HG02763 (cell line): ENCODE results near the gene CCDC177.

Experiments used
- ATAC-seq: cut with Tn5 transposase; IDR thresholded peaks from one replicate; pipeline ENCODE4 v1.9.1; 2021; ENCODE audit warnings: mild to moderate bottlenecking, moderate library complexity; ENCODE audit not compliant: unreplicated experiment

The CCDC177 gene

GRCh38 chr14:69574263-69574953 is at the start of gene CCDC177:
TSS of gene CCDC177 (minus strand) at chr14:69574871. CDS start at chr14:69573622, 1,249 bp downstream.
- no peak for ATAC-seq

GRCh38 chr14:69624136-69624535 is 49.5 kb upstream of the CCDC177 start:
- ATAC-seq = no peak

- no peak for ATAC-seq
Observed at GRCh38 chr14:69620981-69621380, 46.3 kb upstream of the CCDC177 start.

GRCh38 chr14:69620211-69620611 is 45.5 kb upstream of the CCDC177 start:
- ATAC-seq = no peak

GRCh38 chr14:69619012-69619411 is 44.3 kb upstream of the CCDC177 start:
- no peak for ATAC-seq

- ATAC-seq = no peak
Observed at GRCh38 chr14:69617796-69618195, 43.1 kb upstream of the CCDC177 start.

GRCh38 chr14:69616408-69616773 is 41.7 kb upstream of the CCDC177 start:
- no peak for ATAC-seq

- peak; percentile 40 for ATAC-seq
Observed at GRCh38 chr14:69615496-69616407, 41.1 kb upstream of the CCDC177 start.

- ATAC-seq = no peak
Observed at GRCh38 chr14:69615121-69615495, 40.4 kb upstream of the CCDC177 start.

- ATAC-seq = no peak
Observed at GRCh38 chr14:69614592-69614991, 39.9 kb upstream of the CCDC177 start.

GRCh38 chr14:69613312-69614073 is 38.8 kb upstream of the CCDC177 start:
- no peak for ATAC-seq

GRCh38 chr14:69612783-69613130 is 38.1 kb upstream of the CCDC177 start:
- ATAC-seq = no peak

GRCh38 chr14:69612014-69612782 is 37.5 kb upstream of the CCDC177 start:
- ATAC-seq = peak; percentile 8

- ATAC-seq = peak; percentile 58
Observed at GRCh38 chr14:69611172-69612013, 36.7 kb upstream of the CCDC177 start, which contains the start of gene SUSD6. TSS of gene SUSD6 (plus strand) at chr14:69611596. CDS start at chr14:69658593, 46,997 bp downstream.

GRCh38 chr14:69610874-69611171 is 36.2 kb upstream of the CCDC177 start:
- no peak for ATAC-seq

- no peak for ATAC-seq
Observed at GRCh38 chr14:69610020-69610873, 35.6 kb upstream of the CCDC177 start.

- no peak for ATAC-seq
Observed at GRCh38 chr14:69606258-69607184, 31.9 kb upstream of the CCDC177 start.

- no peak for ATAC-seq
Observed at GRCh38 chr14:69605738-69606137, 31.1 kb upstream of the CCDC177 start.
